Measurements from ENCODE around the gene CDC7. TPM values are rescaled to one million over a fixed set of nuclear protein-coding genes. Genes with fewer than 3 reads are reported as not detected.

CDC7 gene
- total and polyA plus RNA-seq, 2 of the 13 experiments (the other 11 are each of a cell fraction or from before 2014, with no cell fraction given): 2.5 to 12.6 TPM

- TF ChIP-seq, protein P1, sequence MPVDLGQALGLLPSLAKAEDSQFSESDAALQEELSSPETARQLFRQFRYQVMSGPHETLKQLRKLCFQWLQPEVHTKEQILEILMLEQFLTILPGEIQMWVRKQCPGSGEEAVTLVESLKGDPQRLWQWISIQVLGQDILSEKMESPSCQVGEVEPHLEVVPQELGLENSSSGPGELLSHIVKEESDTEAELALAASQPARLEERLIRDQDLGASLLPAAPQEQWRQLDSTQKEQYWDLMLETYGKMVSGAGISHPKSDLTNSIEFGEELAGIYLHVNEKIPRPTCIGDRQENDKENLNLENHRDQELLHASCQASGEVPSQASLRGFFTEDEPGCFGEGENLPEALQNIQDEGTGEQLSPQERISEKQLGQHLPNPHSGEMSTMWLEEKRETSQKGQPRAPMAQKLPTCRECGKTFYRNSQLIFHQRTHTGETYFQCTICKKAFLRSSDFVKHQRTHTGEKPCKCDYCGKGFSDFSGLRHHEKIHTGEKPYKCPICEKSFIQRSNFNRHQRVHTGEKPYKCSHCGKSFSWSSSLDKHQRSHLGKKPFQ (CRISPR knock-in tag; IDR thresholded peaks at IDR 0.05; ENCODE audit: insufficient replicate concordance): no peak
- TF ChIP-seq RAD51 (IDR thresholded peaks at IDR 0.05; ENCODE audit: borderline replicate concordance): no peak
These were observed 1.3 kb upstream of the CDC7 start (continued) for GRCh38 chr1:91499346-91499745.

GRCh38 chr1:91499904-91500755 is 521 bp upstream of the CDC7 start:
- Histone ChIP-seq H2AFZ (ENCODE audit: low read length) (no peak overlapping the region), H4K20me1 (ENCODE audit: insufficient read depth, low read length) (no peaks in the 10 kb centered on the region), H3K79me2 (ENCODE audit: insufficient read depth, low read length) (peaks cover 17% of the 10 kb centered on the region), H3K9me3 (ENCODE audit: low read length) (no peaks in the 10 kb centered on the region), H3K9ac (ENCODE audit: insufficient read depth, low read depth, low read length) (peak overlapping the region; percentile 61; the same call in 1 of the 2 replicates), H3K4me3 (replicated peaks in 1 of 3; ENCODE audit: insufficient read depth in 1 of 3, low read depth in 2 of 3, low read length in 3 of 3) (peak overlapping the region; percentile 24 to 69 (median 49); a peak in 4 of 6 replicates), H3K27ac (ENCODE audit: extremely low read length, insufficient read depth, low read length) (peak overlapping the region; percentile 81), H3K36me3 (replicated peaks in 1 of 2; ENCODE audit: control insufficient read depth in 1 of 2, insufficient read depth in 2 of 2, low read length in 2 of 2) (no peaks in the 10 kb centered on the region), H3K4me1 (ENCODE audit: insufficient read depth, low read length) (peaks cover 23% of the 10 kb centered on the region), H3K4me2 (ENCODE audit: low read depth, low read length) (peak overlapping the region; percentile 69), H3K27me3 (ENCODE audit: control insufficient read depth in 1 of 2, insufficient read depth in 2 of 2, low read length in 2 of 2) (no peaks in the 10 kb centered on the region)
- BruUV-seq (replicated peaks): no TSS peak
- in situ Hi-C loops (cut with HindIII; ENCODE audit: extremely low pct_ligation_motif_present, low pct_unique_long_range_greater_than_20kb): no loop called here
- POLR2A ChIA-PET: interaction anchor here (1.5 kb wide), 1 partner anchor 95 kb away, joined by 4 read pairs; the partner anchor contains the start of gene HFM1
- ATAC-seq: peak; percentile 22
- WGBS (ENCODE audit: low lambda C conversion rate): 17% methylated on average over 14 of the region's 14 CpGs
- CTCF ChIA-PET (ENCODE audit: low intra/inter-chr PET ratio, low total read pairs): no interaction called here
- intact Hi-C loops (cut with micrococcal nuclease; ENCODE audit: unreplicated experiment): loop anchor here (1.0 to 5.0 kb wide), 2 partner anchors 96 to 327 kb away; partner anchors contain the start of gene HFM1
- peak; percentile 82 for DNase-seq (ENCODE audit: low spot score)
- peak; percentile 40 for FAIRE-seq
- TF ChIP-seq MAFK (conservative IDR thresholded peaks at IDR 0.05 in 1 of 2, IDR thresholded peaks at IDR 0.05 in 1 of 2; ENCODE audit: low read length in 2 of 2) (peak in 1 of 2 experiments; percentile 16; a peak in 1 of 4 replicates), SIN3B (IDR thresholded peaks at IDR 0.05; ENCODE audit: low read length) (no peak), ZFP90 (CRISPR knock-in tag; IDR thresholded peaks at IDR 0.05; ENCODE audit: borderline replicate concordance) (0 out of 2 replicates have a peak, but pooled peaks have one; percentile 5), SMYD3 (CRISPR knock-in tag; IDR thresholded peaks at IDR 0.05) (no peak), ZNF619 (CRISPR knock-in tag; IDR thresholded peaks at IDR 0.05) (no peak), RFX5 (IDR thresholded peaks at IDR 0.05; ENCODE audit: low read depth, low read length) (no peak)
- TF ChIP-seq, protein P2, sequence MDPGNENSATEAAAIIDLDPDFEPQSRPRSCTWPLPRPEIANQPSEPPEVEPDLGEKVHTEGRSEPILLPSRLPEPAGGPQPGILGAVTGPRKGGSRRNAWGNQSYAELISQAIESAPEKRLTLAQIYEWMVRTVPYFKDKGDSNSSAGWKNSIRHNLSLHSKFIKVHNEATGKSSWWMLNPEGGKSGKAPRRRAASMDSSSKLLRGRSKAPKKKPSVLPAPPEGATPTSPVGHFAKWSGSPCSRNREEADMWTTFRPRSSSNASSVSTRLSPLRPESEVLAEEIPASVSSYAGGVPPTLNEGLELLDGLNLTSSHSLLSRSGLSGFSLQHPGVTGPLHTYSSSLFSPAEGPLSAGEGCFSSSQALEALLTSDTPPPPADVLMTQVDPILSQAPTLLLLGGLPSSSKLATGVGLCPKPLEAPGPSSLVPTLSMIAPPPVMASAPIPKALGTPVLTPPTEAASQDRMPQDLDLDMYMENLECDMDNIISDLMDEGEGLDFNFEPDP (CRISPR knock-in tag; conservative IDR thresholded peaks at IDR 0.05): 0 out of 2 replicates have a peak, but pooled peaks have one; percentile 89
- TF ChIP-seq, protein P3, sequence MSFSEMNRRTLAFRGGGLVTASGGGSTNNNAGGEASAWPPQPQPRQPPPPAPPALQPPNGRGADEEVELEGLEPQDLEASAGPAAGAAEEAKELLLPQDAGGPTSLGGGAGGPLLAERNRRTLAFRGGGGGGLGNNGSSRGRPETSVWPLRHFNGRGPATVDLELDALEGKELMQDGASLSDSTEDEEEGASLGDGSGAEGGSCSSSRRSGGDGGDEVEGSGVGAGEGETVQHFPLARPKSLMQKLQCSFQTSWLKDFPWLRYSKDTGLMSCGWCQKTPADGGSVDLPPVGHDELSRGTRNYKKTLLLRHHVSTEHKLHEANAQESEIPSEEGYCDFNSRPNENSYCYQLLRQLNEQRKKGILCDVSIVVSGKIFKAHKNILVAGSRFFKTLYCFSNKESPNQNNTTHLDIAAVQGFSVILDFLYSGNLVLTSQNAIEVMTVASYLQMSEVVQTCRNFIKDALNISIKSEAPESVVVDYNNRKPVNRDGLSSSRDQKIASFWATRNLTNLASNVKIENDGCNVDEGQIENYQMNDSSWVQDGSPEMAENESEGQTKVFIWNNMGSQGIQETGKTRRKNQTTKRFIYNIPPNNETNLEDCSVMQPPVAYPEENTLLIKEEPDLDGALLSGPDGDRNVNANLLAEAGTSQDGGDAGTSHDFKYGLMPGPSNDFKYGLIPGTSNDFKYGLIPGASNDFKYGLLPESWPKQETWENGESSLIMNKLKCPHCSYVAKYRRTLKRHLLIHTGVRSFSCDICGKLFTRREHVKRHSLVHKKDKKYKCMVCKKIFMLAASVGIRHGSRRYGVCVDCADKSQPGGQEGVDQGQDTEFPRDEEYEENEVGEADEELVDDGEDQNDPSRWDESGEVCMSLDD (CRISPR knock-in tag; IDR thresholded peaks at IDR 0.05; ENCODE audit: borderline replicate concordance): no peak
- TF ChIP-seq, protein P4, sequence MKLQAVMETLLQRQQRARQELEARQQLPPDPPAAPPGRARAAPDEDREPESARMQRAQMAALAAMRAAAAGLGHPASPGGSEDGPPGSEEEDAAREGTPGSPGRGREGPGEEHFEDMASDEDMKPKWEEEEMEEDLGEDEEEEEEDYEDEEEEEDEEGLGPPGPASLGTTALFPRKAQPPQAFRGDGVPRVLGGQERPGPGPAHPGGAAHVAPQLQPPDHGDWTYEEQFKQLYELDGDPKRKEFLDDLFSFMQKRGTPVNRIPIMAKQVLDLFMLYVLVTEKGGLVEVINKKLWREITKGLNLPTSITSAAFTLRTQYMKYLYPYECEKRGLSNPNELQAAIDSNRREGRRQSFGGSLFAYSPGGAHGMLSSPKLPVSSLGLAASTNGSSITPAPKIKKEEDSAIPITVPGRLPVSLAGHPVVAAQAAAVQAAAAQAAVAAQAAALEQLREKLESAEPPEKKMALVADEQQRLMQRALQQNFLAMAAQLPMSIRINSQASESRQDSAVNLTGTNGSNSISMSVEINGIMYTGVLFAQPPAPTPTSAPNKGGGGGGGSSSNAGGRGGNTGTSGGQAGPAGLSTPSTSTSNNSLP (IDR thresholded peaks at IDR 0.05; ENCODE audit: low read depth, low read length): no peak

All from HepG2 (cell line).